ENCODE measurements around the gene RAMP1. TPM values are rescaled to one million over a fixed set of nuclear protein-coding genes. Genes with fewer than 3 reads are reported as not detected.
A peak's percentile ranks its signal among the peaks of the same experiment; 100 is the strongest.

Gene RAMP1
- total RNA-seq, 1 donor from 2014 or later = 9.1 TPM

DNA sequence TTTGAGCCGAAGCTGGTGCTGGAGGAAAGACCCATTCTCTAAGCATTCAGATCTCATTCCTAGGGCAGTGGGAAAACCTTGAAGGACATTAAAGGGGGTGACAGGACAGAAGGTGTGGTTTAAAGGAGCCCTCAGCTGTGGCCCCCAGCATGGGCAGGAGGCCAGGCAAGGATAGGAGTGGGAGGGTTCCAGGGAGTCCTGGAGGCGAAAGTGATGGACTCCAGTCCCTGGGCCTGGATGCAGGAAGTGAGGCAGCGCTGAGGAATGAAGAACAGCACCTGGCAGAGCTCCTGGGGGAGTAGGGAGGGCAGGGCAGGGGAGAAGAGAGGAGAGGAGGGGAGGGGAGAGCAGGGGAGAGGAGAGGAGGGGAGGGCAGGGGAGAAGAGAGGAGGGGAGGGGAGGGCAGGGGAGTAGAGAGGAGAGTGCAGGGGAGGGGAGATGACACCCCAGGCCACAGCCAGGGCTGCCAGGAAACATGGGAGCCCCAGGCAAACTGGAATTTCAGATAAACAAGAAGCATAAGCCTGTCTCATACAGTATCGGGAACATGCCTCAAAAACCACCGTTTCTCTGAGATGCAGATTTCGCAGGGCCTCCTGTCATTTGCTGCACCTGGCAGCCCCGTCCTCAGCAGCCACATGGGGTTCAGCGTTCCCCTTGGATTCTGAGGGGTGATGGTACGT, 5.7 kb downstream of the RAMP1 start:
- no peaks in the 10 kb centered on the region for H3K27me3 ChIP-seq (ENCODE audit: insufficient read depth, low read length)
- peaks cover 28% of the 10 kb centered on the region for H3K4me1 ChIP-seq (ENCODE audit: insufficient read depth, low read length)
- H3K79me2 ChIP-seq (ENCODE audit: insufficient read depth, low read length) = peaks cover 4% of the 10 kb centered on the region
- no peaks in the 10 kb centered on the region for H3K36me3 ChIP-seq (ENCODE audit: insufficient read depth, low read length)
- peak overlapping the region; percentile 6 for H3K4me3 ChIP-seq (ENCODE audit: insufficient read depth, low read depth, low read length)
- Mint-ChIP-seq H3K4me1 (ENCODE audit: low read depth, unreplicated experiment) (peaks cover 42% of the 10 kb centered on the region), H3K27ac (ENCODE audit: unreplicated experiment) (peak overlapping the region; percentile 93), H3K9me3 (ENCODE audit: unreplicated experiment) (no peaks in the 10 kb centered on the region), H3K36me3 (ENCODE audit: low read depth, unreplicated experiment) (no peaks in the 10 kb centered on the region), H3K4me3 (ENCODE audit: unreplicated experiment) (no peak overlapping the region), H3K27me3 (ENCODE audit: low read depth, unreplicated experiment) (no peaks in the 10 kb centered on the region)
- peak overlapping the region; percentile 85 for H3K4me2 ChIP-seq (ENCODE audit: low read length)
- no peak for TF ChIP-seq EZH2 (IDR thresholded peaks at IDR 0.05; ENCODE audit: insufficient read depth, low read length)
- TF ChIP-seq, protein P1, sequence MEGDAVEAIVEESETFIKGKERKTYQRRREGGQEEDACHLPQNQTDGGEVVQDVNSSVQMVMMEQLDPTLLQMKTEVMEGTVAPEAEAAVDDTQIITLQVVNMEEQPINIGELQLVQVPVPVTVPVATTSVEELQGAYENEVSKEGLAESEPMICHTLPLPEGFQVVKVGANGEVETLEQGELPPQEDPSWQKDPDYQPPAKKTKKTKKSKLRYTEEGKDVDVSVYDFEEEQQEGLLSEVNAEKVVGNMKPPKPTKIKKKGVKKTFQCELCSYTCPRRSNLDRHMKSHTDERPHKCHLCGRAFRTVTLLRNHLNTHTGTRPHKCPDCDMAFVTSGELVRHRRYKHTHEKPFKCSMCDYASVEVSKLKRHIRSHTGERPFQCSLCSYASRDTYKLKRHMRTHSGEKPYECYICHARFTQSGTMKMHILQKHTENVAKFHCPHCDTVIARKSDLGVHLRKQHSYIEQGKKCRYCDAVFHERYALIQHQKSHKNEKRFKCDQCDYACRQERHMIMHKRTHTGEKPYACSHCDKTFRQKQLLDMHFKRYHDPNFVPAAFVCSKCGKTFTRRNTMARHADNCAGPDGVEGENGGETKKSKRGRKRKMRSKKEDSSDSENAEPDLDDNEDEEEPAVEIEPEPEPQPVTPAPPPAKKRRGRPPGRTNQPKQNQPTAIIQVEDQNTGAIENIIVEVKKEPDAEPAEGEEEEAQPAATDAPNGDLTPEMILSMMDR (IDR thresholded peaks at IDR 0.05; ENCODE audit: insufficient read depth, low read depth, low read length) = no peak
- peak overlapping the region; percentile 32 for H2AFZ ChIP-seq (ENCODE audit: low read depth, low read length)
- FAIRE-seq = no peak
- H3K9ac ChIP-seq (ENCODE audit: low read length) = peak overlapping the region; percentile 72
- H3K27ac ChIP-seq (ENCODE audit: low read depth, low read length) = peak overlapping the region; percentile 93
- DNase-seq (ENCODE audit: low read depth) = peak; percentile 78
- H3K9me3 ChIP-seq (ENCODE audit: insufficient read depth, low read depth, low read length) = no peaks in the 10 kb centered on the region
- no peaks in the 10 kb centered on the region for H4K20me1 ChIP-seq (ENCODE audit: insufficient read depth, low read length)

DNA sequence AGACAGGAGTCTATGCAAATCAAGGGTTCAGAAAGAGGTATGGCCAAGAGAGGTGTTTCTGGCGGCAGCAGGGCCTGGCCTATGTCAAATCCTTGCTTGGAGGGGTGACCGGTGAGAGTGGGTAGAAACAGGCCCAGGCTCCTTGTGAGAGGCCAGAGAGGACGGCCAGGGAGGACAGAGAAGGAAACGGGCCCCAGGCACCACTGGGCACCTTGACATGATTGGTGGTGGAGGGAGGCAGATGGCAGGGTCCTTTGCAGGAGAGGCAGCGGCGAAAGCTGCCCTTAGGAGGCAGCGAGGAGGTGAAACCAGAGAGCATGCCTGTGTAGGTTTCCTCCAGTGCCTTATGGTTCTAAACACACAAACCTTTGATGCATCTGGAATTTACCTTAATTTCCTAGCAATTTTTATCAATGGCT, 6.2 kb downstream of the RAMP1 start:
- H3K4me2 ChIP-seq (ENCODE audit: low read length) = peak overlapping the region; percentile 85
- H3K27ac ChIP-seq (ENCODE audit: low read depth, low read length) = peak overlapping the region; percentile 93

More for the DNA sequence above, 6.2 kb downstream of the RAMP1 start:
- Mint-ChIP-seq H3K4me1 (ENCODE audit: low read depth, unreplicated experiment) (peaks cover 46% of the 10 kb centered on the region), H3K27me3 (ENCODE audit: low read depth, unreplicated experiment) (no peaks in the 10 kb centered on the region), H3K4me3 (ENCODE audit: unreplicated experiment) (no peak overlapping the region), H3K36me3 (ENCODE audit: low read depth, unreplicated experiment) (no peaks in the 10 kb centered on the region), H3K27ac (ENCODE audit: unreplicated experiment) (peak overlapping the region; percentile 93), H3K9me3 (ENCODE audit: unreplicated experiment) (no peaks in the 10 kb centered on the region)
- Histone ChIP-seq H3K27me3 (ENCODE audit: insufficient read depth, low read length) (no peaks in the 10 kb centered on the region), H3K4me1 (ENCODE audit: insufficient read depth, low read length) (peaks cover 28% of the 10 kb centered on the region), H4K20me1 (ENCODE audit: insufficient read depth, low read length) (no peaks in the 10 kb centered on the region), H2AFZ (ENCODE audit: low read depth, low read length) (peak overlapping the region; percentile 32), H3K9me3 (ENCODE audit: insufficient read depth, low read depth, low read length) (no peaks in the 10 kb centered on the region), H3K9ac (ENCODE audit: low read length) (peak overlapping the region; percentile 72), H3K4me3 (ENCODE audit: insufficient read depth, low read depth, low read length) (peak overlapping the region; percentile 15), H3K36me3 (ENCODE audit: insufficient read depth, low read length) (no peaks in the 10 kb centered on the region), H3K79me2 (ENCODE audit: insufficient read depth, low read length) (peaks cover 5% of the 10 kb centered on the region)
- DNase-seq (ENCODE audit: low read depth) = no peak
- FAIRE-seq = no peak
- TF ChIP-seq EZH2 (IDR thresholded peaks at IDR 0.05; ENCODE audit: insufficient read depth, low read length) = no peak
- TF ChIP-seq, protein P1 (IDR thresholded peaks at IDR 0.05; ENCODE audit: insufficient read depth, low read depth, low read length) = no peak
